Measurements from ENCODE around the gene CLK3. TPM values are rescaled to one million over a fixed set of nuclear protein-coding genes. Genes with fewer than 3 reads are reported as not detected.
"Not testable (repeated sequence)": the region's sequence is repeated elsewhere in the genome, so short reads cannot be mapped to it uniquely, and the experiment has no call there.

CLK3 gene
- total and polyA plus RNA-seq, 2 of the 13 experiments (the other 11 are each of a cell fraction or from before 2014, with no cell fraction given): 41.5 to 82.0 TPM

DNA sequence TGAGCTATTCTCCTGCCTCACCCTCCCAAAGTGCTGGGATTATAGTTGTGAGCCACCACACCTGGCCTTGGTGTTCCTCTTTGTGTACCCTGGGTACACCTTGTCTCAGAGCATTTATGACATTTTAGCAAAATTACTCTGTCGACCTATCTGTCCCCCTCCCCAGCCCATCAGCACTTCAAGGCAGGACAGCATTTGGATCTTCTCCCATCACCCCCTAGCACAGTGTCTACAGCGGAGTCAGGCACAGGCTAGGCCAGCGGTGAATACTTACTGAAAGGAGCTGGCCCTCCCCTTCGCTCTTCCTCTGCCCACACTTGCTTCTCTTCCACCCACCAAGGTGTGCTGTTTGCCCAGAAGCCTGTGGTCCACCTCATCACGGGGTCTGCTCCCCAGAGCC lies 20.4 kb upstream of the CLK3 start (continued):
- TF ChIP-seq, protein P1, sequence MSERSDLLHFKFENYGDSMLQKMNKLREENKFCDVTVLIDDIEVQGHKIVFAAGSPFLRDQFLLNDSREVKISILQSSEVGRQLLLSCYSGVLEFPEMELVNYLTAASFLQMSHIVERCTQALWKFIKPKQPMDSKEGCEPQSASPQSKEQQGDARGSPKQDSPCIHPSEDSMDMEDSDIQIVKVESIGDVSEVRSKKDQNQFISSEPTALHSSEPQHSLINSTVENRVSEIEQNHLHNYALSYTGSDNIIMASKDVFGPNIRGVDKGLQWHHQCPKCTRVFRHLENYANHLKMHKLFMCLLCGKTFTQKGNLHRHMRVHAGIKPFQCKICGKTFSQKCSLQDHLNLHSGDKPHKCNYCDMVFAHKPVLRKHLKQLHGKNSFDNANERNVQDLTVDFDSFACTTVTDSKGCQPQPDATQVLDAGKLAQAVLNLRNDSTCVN (CRISPR knock-in tag; IDR thresholded peaks at IDR 0.05; ENCODE audit: borderline replicate concordance): no peak
- TF ChIP-seq, protein P2, sequence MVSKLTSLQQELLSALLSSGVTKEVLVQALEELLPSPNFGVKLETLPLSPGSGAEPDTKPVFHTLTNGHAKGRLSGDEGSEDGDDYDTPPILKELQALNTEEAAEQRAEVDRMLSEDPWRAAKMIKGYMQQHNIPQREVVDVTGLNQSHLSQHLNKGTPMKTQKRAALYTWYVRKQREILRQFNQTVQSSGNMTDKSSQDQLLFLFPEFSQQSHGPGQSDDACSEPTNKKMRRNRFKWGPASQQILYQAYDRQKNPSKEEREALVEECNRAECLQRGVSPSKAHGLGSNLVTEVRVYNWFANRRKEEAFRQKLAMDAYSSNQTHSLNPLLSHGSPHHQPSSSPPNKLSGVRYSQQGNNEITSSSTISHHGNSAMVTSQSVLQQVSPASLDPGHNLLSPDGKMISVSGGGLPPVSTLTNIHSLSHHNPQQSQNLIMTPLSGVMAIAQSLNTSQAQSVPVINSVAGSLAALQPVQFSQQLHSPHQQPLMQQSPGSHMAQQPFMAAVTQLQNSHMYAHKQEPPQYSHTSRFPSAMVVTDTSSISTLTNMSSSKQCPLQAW (CRISPR knock-in tag; IDR thresholded peaks at IDR 0.05): no peak
- TF ChIP-seq, protein P3, sequence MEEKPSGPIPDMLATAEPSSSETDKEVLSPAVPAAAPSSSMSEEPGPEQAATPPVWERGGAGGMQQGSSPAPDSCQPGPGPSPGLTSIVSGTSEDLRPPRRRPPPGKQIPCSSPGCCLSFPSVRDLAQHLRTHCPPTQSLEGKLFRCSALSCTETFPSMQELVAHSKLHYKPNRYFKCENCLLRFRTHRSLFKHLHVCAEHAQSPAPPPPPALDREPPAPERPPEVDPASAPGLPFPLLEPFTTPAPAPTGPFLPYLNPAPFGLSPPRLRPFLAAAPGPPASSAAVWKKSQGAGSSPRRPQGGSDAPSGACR (CRISPR knock-in tag; IDR thresholded peaks at IDR 0.05): no peak
- no peak for TF ChIP-seq DMAP1 (CRISPR knock-in tag; IDR thresholded peaks at IDR 0.05)
- no peak for TF ChIP-seq PAF1 (CRISPR knock-in tag; IDR thresholded peaks at IDR 0.05)
- TF ChIP-seq, protein P4, sequence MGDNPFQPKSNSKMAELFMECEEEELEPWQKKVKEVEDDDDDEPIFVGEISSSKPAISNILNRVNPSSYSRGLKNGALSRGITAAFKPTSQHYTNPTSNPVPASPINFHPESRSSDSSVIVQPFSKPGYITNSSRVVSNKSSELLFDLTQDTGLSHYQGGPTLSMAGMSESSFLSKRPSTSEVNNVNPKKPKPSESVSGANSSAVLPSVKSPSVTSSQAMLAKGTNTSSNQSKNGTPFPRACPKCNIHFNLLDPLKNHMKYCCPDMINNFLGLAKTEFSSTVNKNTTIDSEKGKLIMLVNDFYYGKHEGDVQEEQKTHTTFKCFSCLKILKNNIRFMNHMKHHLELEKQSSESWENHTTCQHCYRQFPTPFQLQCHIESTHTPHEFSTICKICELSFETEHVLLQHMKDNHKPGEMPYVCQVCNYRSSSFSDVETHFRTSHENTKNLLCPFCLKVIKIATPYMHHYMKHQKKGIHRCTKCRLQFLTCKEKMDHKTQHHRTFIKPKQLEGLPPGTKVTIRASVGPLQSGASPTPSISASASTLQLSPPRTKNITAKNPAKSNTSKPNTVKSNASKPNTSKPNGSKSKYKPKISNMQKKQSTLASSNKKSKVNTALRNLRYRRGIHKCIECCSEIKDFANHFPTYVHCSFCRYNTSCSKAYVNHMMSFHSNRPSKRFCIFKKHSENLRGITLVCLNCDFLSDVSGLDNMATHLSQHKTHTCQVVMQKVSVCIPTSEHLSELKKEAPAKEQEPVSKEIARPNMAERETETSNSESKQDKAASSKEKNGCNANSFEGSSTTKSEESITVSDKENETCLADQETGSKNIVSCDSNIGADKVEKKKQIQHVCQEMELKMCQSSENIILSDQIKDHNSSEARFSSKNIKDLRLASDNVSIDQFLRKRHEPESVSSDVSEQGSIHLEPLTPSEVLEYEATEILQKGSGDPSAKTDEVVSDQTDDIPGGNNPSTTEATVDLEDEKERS (CRISPR knock-in tag; IDR thresholded peaks at IDR 0.05): no peak

DNA sequence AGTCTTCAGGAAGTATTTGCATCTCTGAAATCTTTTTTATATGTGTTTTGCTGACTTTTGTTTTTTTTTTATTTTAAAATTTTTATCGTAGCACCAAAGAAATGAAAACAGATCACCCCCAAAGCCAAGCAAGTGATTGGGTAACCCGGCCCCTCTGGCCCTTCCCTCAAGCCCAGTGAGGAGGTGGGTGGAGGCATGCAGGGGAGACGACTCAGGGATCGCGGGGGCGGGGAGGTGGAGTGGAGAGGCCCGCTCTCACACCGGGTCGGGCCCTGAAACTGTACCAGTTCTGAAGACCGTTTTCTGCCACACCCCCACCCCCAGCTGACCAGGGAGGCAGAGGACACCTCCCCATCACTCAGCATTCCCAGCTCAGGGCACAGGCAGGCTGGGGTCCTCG lies 18.9 kb upstream of the CLK3 start:
- not testable (repeated sequence) for FAIRE-seq

DNA sequence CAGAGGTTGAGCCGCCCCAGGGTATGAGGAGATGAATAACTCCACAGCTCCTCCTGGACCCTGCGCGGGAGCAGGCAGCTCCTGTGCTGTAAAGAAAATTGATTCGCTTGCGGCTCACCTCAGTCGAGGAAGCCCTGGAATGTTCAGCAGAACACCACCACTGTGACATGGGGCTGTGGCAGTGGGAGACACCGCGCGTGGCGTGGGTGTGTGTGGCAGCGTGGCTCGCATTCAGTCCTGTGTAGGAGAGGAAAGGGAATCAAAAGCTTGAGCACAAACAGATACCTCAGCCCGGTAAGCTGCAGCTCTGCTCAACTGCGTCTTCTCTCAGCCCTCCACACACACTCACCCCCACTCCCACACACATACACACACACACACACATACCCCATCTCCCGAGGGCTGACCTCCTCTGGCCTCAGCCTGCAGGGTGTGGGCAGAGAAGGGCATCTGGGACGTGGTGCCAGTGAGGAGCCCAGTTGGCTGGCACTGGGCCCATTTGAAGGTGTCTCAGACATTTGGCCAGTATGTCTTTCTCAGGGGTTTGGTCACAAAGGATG lies 18.4 kb upstream of the CLK3 start:
- DNase-seq (ENCODE audit: low spot score); H3K4me3 ChIP-seq (replicated peaks in 1 of 3; ENCODE audit: insufficient read depth in 1 of 3, low read depth in 2 of 3, low read length in 3 of 3); H3K27ac ChIP-seq (ENCODE audit: extremely low read length, insufficient read depth, low read length); H3K9ac ChIP-seq (ENCODE audit: insufficient read depth, low read depth, low read length); H2AFZ ChIP-seq (ENCODE audit: low read length); BruUV-seq (replicated peaks); H3K4me2 ChIP-seq (ENCODE audit: low read depth, low read length); H4K20me1 ChIP-seq (ENCODE audit: insufficient read depth, low read length); in situ Hi-C loops (cut with HindIII; ENCODE audit: extremely low pct_ligation_motif_present, low pct_unique_long_range_greater_than_20kb); H3K79me2 ChIP-seq (ENCODE audit: insufficient read depth, low read length); FAIRE-seq; H3K27me3 ChIP-seq (ENCODE audit: control insufficient read depth in 1 of 2, insufficient read depth in 2 of 2, low read length in 2 of 2); H3K9me3 ChIP-seq (ENCODE audit: low read length); H3K36me3 ChIP-seq (replicated peaks in 1 of 2; ENCODE audit: control insufficient read depth in 1 of 2, insufficient read depth in 2 of 2, low read length in 2 of 2); ATAC-seq; CTCF ChIA-PET (ENCODE audit: low intra/inter-chr PET ratio, low total read pairs): not testable (repeated sequence)
- 97% methylated on average over 10 of the region's 16 CpGs for WGBS (ENCODE audit: low lambda C conversion rate)
- POLR2A ChIA-PET: interaction anchor here (1.4 to 2.7 kb wide), 4 partner anchors 11 to 134 kb away, joined by 3 to 52 read pairs (median 8); partner anchors contain the start of gene CLK3
- H3K4me1 ChIP-seq (ENCODE audit: insufficient read depth, low read length): peaks cover 40% of the 10 kb centered on the region
- intact Hi-C loops (cut with micrococcal nuclease; ENCODE audit: unreplicated experiment): loop anchor here (5.0 kb wide), 1 partner anchor 50 kb away; no protein-coding TSS in a partner anchor

More for the DNA sequence above, 18.9 kb upstream of the CLK3 start:
- in situ Hi-C loops (cut with HindIII; ENCODE audit: extremely low pct_ligation_motif_present, low pct_unique_long_range_greater_than_20kb); H3K27me3 ChIP-seq (ENCODE audit: control insufficient read depth in 1 of 2, insufficient read depth in 2 of 2, low read length in 2 of 2); H3K9ac ChIP-seq (ENCODE audit: insufficient read depth, low read depth, low read length); H3K9me3 ChIP-seq (ENCODE audit: low read length); H3K27ac ChIP-seq (ENCODE audit: extremely low read length, insufficient read depth, low read length); BruUV-seq (replicated peaks); POLR2A ChIA-PET; H3K4me3 ChIP-seq (replicated peaks in 1 of 3; ENCODE audit: insufficient read depth in 1 of 3, low read depth in 2 of 3, low read length in 3 of 3); ATAC-seq; H2AFZ ChIP-seq (ENCODE audit: low read length); H4K20me1 ChIP-seq (ENCODE audit: insufficient read depth, low read length); DNase-seq (ENCODE audit: low spot score); CTCF ChIA-PET (ENCODE audit: low intra/inter-chr PET ratio, low total read pairs); H3K4me2 ChIP-seq (ENCODE audit: low read depth, low read length); H3K79me2 ChIP-seq (ENCODE audit: insufficient read depth, low read length): not testable (repeated sequence)
- intact Hi-C loops (cut with micrococcal nuclease; ENCODE audit: unreplicated experiment): loop anchor here (5.0 kb wide), 1 partner anchor 49 kb away; no protein-coding TSS in a partner anchor
- WGBS (ENCODE audit: low lambda C conversion rate): 87% methylated on average over 10 of the region's 11 CpGs
- Histone ChIP-seq H3K36me3 (replicated peaks in 1 of 2; ENCODE audit: control insufficient read depth in 1 of 2, insufficient read depth in 2 of 2, low read length in 2 of 2) (peaks cover 8 to 10% of the 10 kb centered on the region in 2 experiments; a peak in 2 of 5 replicates), H3K4me1 (ENCODE audit: insufficient read depth, low read length) (peaks cover 40% of the 10 kb centered on the region)
